HG02610 (cell line): ENCODE data around the gene DGKZ.

Experiments
- ATAC-seq: cut with Tn5 transposase; IDR thresholded peaks from one replicate; pipeline ENCODE4 v1.9.1; 2021; ENCODE audit warnings: mild to moderate bottlenecking, moderate library complexity; ENCODE audit not compliant: unreplicated experiment

The DGKZ gene

DNA sequence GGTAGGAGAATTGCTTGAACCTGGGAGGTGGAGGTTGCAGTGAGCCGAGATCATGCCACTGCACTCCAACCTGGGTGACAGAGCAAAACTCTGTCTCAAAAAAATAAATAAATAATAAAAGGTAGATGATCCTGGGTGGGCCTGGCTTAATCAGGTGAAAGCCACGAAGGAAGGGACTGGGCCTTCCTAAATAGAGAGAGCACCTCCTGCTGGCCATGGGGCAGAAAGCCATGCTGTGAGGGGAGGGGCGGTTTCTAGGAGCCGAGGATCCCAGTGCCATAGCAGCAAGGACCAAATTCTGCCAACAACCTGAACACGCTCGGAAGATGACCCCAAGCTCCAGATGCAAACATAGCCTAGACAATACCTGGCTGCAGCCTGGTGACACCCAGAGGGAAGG lies 24.5 kb upstream of the DGKZ start:
- no peak for ATAC-seq

DNA sequence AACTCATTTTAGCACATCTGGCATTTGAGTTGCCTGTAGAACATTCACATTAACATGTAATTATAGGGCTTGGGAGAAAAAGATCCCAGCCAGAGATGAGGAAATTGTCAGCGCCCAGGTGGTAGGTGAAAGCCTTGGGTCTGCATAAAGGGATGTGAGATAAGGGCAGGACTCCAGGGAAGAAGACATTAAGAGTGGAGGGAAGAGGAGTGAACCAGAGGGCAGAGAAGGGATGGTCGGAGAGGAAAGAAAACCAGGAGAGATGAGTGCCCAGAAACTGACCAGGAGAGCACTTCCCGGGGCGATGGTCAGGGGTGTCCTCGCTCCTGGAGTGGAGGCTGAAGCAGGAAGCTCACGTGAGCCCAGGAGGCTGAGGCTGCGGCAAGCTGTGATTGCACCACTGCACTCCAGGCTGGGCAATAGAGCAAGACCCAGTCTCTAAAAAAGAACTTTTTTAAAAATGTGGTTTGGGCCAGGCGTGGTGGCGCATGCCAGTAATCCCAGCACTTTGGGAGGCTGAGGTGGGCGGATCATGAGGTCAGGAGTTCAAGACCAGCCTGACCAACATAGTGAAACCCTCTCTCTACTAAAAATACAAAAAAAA lies 20.3 kb upstream of the DGKZ start:
- ATAC-seq, result no peak

DNA sequence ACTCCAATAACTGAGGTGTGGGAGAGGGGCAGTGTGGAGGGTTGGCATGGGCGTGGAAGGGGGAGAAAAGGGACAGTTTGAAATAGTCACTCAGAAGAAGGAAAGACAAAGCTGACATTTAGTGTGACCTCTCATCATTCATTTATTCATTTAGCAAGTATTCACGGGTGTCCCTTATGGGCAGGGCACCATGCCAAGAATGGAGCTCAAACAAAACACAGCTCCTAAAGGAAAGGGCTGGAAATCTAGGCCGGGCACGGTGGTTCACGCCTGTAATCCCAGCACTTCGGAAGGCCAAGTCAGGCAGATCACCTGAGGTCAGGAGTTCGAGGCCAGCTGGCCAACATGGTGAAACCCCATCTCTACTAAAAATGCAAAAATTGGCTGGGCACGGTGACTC lies 19.4 kb upstream of the DGKZ start:
- no peak for ATAC-seq

DNA sequence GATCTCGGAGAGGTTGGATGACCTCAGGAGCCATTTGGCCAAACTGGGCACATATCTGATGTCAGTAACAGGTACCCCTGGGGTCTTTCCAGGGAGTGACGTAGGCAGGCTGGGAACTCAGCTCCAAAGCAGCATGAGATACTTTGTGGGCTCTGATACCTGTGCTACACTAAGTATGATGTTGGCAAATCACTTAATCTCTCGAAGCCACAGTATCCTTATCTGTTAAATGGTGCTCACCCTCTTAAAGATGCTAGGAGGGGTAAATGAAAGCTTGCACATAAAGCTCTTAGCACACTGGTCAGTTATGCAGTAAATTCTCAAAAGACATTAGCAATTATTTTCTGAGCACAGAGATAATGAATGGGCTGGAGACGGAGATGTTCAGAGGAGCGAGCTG lies 17.1 kb upstream of the DGKZ start:
- no peak for ATAC-seq

DNA sequence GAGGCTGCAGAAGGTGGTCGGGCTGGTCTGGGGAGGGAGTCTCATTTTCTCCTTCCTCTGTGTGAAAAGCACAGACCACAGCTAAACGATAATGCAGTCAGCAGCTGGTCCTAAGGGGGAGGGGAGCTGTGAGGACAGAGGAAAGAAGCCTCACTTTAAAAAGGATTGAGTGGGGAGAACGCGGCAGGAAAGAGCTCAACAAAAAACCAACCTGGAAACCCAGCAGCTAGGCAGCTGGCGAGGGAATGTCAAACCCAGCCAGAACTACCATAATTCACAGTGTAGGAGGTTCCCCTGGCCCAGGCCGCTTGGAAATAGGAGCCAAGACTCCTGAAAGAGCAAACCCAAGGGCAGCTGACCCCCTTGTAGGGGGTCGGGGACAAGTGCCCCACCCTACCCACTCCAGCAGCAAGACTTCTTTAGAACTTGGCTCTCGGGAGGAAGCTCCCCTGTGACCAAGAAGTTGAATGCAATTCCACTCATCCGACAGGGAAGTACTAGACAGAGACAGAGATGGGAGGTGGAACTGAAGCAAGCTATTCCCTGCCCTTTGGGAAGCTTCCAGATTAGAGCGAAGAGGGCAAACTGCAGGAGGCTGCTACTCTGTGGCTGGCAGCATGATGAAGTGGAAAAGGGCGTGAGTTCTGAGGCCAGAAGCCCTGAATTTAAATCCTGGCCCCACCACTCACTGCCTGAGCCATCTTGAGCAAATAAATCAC lies 16.5 kb upstream of the DGKZ start:
- ATAC-seq, result no peak

DNA sequence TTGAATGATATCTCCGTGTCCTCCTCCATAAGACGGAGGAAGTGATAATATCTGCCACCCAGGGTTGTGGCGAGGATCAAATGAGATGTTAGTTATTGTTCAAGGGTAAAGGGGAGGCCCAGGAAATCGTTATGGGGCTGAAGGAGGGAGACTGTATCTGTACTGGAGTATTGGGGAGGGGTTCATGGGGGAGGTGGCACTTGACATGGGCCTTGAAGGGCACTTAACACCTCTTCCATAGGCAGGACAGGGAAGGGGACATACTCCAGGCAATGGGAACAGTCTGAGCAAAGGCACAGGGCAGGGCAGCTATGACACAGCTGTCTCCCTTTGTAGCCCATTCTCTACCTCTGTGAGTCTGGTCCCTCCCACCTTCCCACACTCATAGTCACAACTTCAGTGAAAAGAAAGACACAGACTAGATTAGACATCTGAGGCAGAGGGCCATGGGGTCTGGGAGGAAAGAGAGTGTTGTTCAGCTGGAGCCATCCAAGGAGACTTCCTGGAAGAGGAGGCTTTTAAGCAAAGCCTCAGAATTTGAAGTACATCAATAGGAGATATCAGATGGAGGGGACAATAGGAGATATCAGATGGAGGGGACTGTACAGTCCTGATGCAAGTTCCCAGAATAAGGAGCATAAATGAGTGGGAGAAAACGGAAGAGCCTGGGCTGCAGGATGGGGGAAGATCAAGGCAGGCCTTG lies 15.8 kb upstream of the DGKZ start:
- no peak for ATAC-seq

DNA sequence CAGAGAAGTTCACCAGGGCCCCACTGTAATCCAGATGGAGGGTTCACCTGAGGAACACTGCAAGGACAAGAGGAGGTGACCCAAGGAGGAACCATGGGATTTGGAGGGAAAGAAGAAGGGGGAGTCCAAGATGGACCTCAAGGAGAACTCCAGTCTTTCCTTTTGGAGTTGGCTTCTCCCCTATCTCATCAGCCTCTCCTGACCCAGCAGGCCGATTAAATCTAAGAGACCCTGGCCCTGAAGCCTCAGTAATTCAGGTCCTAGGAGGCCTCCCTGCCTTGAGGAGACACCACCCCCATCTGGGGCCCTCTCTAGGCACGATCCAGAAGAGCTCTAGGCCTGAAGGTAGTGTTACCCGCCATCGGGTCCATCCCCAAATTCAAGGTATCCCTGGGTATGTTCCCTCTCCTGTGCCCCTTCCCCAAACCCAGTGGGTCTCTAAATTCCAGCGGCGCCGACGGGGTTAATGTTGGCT lies 15.1 kb upstream of the DGKZ start:
- ATAC-seq, result no peak

DNA sequence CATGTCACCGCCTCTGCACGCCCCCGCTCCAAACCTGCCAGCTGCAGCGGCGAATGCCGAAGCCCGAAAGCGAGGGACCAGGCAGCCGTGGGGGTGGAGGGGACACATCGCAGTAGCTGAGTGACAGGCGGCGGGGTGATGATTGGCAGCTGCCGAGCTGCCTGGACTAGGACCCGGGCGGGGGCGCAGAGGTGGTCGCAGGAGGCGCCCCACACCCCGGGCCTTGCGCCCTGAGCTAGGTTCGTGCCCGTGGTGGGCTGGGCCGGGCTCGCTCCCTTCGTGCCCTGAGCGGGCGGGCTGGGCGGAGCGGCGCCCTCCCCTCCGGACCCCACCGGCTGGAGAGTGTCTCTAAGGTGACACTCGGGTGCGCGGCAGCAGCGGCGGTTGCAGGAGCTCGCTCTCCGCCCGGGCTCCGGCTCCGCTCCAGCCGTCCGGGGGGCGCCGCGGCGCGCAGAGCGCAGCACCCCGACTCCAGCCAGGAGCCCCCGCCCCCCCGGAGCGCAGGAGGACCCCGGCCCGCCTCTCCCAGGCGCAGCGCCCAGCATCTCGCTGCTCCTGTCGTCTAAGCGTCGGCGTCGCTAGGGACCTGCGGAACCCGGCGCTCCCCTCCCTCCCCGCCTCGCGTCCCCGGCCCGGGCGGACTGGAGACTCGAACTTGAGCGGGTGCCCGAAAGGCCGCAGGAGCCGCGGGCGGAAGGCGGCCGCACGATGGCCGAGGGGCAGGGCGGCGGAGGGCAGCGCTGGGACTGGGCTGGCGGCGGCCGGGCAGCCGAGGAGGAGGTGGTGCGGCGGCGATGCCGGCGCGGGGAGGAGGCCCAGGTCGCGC lies 14.5 kb upstream of the DGKZ start:
- ATAC-seq, result no peak

DNA sequence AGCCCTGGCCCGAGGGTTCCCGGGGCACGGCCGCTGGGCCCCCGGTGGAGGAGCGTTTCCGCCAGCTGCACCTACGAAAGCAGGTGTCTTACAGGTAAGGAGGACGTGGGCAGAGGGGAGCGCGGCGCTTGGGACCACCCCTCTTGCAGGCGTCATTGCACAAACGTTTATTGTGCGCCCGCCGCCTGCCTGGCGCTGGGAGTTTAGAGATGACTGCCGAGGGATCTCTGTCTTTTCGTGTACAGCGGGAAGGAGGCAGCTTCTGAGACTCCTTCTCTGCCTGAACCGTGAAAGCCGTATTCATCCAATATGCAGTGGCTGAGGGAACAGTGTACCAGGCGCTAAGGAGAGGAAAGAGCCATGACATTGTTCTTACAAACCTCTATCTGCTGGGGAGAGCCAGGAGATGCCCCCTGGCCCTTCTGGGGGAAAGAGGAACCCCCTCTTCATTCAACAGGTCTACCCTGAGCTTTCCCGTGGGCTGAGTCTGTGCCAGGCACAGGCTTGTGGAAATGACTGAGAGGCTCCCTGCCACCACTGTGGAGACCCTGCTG lies 13.8 kb upstream of the DGKZ start:
- ATAC-seq, result no peak

DNA sequence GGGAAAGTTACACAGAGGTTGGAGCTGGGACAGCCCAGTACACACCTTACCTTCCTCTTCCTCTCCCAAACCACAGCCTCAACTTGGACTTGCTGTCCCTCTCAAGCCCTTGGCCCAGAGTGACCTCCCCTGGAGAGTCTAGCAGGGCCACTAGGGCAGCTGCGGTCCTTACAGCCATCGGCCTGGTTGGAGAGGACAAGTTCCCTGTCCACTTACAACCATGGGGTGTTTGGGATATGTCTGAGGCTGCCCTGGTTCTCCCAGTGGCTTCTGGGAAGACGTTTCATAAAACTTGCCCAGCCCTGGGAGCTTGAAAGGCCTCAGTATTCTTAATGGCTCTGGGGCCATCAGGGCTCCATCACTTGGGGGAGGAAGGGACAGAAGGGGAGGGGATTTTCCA lies 13.1 kb upstream of the DGKZ start:
- no peak for ATAC-seq

DNA sequence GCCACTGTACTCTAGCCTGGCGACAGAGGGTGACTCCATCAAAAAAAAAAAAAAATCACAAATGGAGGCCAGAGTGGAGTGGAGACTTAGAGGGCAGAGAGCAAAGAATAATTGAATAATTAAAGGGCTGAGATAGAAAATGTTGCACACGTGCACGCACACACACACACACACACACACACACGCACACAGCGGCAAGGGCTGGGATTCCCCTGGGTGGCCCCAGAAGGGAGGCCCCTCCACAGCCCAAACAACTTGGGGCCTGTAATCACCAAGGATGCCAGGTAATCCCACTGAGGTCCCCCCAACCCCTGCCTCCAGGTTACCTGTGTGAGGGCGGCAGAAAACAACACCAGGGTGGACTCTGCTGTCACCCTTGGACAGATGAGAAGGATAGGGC lies 12.0 kb upstream of the DGKZ start:
- ATAC-seq, result no peak

DNA sequence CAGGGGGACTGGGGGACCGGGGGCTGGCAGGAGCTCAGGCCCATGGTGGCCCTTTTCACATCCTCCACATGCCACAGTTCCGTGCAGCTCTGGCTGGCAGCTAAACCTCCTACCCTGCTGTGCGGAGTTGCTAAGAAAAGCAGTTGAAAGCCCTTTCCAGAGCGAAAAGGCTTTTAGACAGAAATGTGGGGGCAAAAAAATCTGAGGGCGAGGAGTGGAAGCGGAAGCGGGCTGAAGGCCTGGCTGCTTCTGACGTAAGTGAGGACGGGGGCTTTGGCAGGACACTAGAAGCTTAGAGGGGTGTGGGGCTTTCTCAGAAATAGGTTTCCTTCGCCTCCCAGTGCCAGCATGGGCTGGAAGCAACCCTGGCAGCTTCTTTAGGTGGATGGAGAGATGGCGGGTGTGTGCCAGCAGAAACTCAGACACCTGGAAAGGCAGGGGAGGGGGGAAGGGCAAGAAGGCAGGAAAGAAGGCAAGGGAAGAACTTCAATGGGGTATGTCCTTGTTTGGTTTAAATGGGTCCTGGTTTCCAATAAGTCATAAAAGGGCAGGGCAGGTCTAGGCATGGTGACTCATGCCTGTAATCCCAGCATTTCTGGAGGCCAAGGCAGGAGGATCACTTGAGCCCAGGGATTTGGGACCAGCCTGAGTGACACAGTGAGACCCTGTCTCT lies 11.2 kb upstream of the DGKZ start:
- ATAC-seq, result no peak

DNA sequence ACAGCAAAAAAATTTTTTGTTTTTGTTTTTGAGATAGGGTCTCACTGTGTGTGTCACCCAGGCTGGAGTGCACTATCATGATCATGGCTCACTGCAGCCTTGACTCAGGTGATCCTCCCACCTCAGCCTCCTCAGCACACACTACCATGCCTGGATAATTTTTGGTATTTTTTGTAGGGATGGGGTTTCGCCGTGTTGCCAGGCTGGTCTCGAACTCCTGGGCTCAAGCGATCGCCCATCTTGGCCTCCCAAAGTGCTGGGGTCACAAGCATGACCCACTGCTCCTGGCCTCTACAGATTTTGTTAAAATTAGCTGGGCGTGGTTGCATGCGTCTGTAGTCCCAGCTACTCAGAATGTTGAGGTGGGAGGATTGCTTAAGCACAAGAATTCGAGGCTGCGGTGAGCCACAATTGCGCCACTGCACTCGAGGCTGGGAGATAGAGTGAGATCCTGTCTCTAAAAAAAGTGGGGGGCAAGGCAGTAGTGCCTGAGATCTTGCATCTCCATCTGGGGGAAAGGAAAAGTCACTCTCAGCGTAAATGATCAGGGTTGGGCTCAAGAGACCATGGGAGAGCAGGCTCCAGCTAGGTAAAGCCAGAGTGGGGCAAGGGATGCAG lies 10.6 kb upstream of the DGKZ start:
- no peak for ATAC-seq

DNA sequence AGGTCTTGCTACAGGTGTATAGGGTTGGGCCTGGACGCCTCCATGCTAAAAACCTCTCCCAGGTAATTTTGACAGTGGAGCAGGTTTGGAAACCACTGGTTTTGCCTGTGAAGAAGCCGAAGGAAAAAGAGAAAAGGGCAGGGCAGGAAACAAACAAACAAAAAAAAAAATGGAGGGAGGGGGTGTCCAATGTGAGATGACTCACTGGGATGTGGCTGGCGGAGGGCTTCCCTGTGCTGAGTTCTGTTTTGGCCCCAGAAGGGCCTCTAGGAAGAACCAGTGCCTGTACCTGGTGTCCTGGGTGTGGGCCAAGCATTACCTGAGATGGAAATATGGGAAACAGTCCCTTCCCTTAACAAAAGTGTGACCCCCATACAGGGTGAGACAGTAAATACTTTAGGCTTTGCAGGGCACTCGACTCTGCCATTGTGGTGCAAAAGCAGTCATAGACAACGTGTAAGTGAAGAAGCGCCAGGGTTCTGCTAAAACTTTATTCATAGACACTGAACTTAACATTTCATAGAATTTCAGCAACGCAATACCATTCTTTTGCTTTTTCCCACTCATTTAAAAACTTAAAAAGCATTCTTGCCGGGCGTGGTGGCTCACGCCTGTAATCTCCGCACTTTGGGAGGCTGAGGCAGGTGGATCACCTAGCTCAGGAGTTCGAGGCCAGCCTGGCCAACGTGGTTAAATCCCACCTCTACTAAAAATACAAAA lies 9.5 kb upstream of the DGKZ start:
- no peak for ATAC-seq

DNA sequence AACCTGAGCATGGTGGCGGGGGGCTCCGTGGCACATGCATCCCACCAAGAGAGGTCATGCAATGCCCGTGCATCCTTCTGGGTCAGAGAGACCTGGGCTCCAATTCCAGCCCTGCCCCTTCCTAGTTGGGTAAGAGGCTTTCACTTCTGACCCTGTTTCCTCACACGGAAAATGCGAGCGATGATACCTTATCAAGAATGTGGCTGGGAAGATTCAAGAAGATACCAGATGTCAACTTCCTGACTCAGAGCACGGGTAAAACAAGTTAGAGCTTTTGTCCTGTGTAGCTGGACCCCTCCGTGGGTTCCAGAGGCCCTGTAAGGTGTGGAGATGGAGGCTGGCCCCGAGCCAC lies 8.7 kb upstream of the DGKZ start:
- no peak for ATAC-seq

DNA sequence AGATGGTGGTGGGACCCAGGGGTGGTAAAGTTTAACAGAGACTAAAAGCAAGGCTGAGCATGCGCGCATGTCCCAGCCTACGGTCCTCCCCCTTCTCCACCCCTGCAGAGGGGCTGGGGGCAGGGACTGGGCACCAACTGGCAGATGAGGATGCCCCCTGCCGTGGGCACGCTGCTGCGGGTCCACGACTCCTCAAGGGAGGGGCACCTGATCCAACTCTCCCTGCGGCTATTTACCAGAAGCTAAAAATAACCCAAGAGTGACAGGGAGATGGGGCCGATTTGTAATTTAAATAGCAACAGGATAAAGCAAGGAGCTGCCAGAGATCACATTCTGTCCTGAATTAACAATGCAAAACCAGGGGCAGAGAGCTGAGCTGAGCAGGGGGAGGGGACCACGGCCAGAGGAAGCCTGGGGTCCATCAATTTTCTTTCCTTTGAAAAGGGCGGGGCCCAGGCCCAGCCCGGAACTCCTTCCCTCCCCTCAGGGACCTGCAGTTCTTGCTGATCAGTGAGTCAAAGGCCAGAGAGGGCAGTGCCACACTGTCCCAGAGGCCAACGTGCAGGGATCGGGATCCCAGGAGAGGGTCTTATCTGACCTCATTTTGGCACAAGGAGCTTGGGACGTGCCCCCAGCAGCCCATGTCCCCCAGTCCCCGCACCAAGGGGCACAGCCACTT lies 8.1 kb upstream of the DGKZ start:
- no peak for ATAC-seq

DNA sequence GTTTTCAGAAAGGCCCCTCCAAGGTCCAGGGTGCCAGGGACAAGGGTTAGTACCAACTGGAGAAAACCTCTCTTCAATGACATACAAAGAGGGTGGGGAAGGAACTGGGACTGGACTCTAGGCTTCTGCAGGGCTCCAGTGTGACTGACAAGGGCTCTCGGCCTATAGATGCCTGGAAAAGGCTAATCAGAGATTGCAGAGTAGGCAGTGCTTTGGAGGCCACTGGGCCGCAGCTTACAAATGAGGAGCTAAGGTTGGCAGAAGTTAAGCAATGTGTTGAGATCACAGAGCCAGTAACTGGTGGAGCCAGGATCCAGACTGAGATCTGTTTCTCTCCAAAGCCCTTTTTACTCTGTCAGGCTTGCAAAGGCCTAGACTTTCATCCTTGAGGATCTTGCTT lies 7.4 kb upstream of the DGKZ start:
- ATAC-seq, result no peak

DNA sequence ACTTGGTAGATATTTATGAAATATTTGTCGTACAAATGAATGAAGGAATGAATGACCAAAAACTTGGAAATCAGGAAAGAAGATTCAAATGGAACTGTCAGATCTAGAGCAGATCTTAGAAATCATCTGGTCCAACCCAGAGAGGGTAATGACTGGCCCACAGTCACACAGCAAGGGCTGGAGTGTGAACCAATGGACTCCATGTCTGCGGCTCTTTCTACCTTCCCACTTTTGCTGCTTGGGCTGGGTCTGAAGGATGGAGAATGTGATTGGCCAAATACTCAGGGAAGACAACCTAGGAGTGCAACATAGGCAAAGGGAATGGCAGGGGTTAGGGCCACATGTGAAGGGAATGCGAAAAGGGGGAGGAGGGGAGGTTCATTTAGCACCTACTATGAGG lies 5.8 kb upstream of the DGKZ start:
- ATAC-seq, result no peak

DNA sequence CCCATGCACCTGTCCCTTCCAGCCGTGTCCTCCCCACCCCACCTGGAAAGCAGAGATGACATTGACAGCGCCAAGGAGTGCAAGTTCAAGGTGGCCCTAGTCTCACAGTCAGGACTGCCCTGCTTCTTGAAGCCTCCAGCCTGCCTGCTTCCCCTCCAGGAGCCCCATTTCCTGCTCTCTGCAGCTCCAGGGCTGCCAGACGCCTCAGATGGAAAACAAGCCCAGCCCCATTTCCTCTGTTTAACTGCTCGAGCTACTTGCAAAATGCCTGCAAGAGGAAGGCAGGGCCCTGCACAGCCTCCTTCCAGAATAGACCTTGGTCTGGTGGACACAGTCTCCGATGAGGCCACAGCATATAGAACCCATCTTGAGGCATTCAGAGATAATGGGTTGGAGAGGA lies 5.0 kb upstream of the DGKZ start:
- ATAC-seq, result no peak
